Neuron (in vitro differentiated cells): ENCODE measurements around the gene BIRC6.
A peak's percentile ranks its signal among the peaks of the same experiment; 100 is the strongest.
"Not testable (repeated sequence)": the region's sequence is repeated elsewhere in the genome, so short reads cannot be mapped to it uniquely, and the experiment has no call there.

ENCODE experiments used
- H2AFZ ChIP-seq: one replicate; pipeline ENCODE4 v1.6.1; 2013; ENCODE audit warnings: low read depth, mild to moderate bottlenecking, inconsistent platforms, low read length, moderate library complexity
- H3K27me3 ChIP-seq: one replicate; pipeline ENCODE4 v1.6.1; 2013; ENCODE audit warnings: low read length; ENCODE audit not compliant: insufficient read depth
- H3K36me3 ChIP-seq: one replicate; pipeline ENCODE4 v1.6.1; 2013; ENCODE audit warnings: low read length; ENCODE audit not compliant: insufficient read depth
- H3K4me1 ChIP-seq: one replicate; pipeline ENCODE4 v1.6.1; 2013; ENCODE audit warnings: low read length; ENCODE audit not compliant: insufficient read depth
- H3K4me3 ChIP-seq: 2 replicates; pipeline ENCODE4 v1.5.1; 2013; ENCODE audit warnings: mild to moderate bottlenecking, low read length, moderate library complexity
- H3K9me3 ChIP-seq: one replicate; pipeline ENCODE4 v1.6.1; 2013; ENCODE audit warnings: low read length

Gene BIRC6, protein sequence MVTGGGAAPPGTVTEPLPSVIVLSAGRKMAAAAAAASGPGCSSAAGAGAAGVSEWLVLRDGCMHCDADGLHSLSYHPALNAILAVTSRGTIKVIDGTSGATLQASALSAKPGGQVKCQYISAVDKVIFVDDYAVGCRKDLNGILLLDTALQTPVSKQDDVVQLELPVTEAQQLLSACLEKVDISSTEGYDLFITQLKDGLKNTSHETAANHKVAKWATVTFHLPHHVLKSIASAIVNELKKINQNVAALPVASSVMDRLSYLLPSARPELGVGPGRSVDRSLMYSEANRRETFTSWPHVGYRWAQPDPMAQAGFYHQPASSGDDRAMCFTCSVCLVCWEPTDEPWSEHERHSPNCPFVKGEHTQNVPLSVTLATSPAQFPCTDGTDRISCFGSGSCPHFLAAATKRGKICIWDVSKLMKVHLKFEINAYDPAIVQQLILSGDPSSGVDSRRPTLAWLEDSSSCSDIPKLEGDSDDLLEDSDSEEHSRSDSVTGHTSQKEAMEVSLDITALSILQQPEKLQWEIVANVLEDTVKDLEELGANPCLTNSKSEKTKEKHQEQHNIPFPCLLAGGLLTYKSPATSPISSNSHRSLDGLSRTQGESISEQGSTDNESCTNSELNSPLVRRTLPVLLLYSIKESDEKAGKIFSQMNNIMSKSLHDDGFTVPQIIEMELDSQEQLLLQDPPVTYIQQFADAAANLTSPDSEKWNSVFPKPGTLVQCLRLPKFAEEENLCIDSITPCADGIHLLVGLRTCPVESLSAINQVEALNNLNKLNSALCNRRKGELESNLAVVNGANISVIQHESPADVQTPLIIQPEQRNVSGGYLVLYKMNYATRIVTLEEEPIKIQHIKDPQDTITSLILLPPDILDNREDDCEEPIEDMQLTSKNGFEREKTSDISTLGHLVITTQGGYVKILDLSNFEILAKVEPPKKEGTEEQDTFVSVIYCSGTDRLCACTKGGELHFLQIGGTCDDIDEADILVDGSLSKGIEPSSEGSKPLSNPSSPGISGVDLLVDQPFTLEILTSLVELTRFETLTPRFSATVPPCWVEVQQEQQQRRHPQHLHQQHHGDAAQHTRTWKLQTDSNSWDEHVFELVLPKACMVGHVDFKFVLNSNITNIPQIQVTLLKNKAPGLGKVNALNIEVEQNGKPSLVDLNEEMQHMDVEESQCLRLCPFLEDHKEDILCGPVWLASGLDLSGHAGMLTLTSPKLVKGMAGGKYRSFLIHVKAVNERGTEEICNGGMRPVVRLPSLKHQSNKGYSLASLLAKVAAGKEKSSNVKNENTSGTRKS (N-terminal part only)

GRCh38 chr2:32356681-32357317, at the start of gene BIRC6:
Gene BIRC6 (plus strand): TSS chr2:32357023. CDS start chr2:32357162, 139 bp downstream.
- Histone ChIP-seq H3K4me3 (peak within 1 kb of the TSS; percentile 84), H3K36me3 (peaks cover 2% of the 10 kb centered on the region), H3K9me3 (no peaks in the 10 kb centered on the region), H2AFZ (peak within 1 kb of the TSS; percentile 80), H3K27me3 (no peaks in the 10 kb centered on the region), H3K4me1 (peaks cover 13% of the 10 kb centered on the region)

- no peaks in the 10 kb centered on the region for H3K9me3 ChIP-seq
- peaks cover 31% of the 10 kb centered on the region for H3K36me3 ChIP-seq
- no peaks in the 10 kb centered on the region for H3K27me3 ChIP-seq
- H3K4me1 ChIP-seq, result no peaks in the 10 kb centered on the region
- H2AFZ ChIP-seq, result no peak overlapping the region
- H3K4me3 ChIP-seq, result no peak overlapping the region
These were observed 46.2 kb upstream of the BIRC6 start for GRCh38 chr2:32310577-32310976.

DNA sequence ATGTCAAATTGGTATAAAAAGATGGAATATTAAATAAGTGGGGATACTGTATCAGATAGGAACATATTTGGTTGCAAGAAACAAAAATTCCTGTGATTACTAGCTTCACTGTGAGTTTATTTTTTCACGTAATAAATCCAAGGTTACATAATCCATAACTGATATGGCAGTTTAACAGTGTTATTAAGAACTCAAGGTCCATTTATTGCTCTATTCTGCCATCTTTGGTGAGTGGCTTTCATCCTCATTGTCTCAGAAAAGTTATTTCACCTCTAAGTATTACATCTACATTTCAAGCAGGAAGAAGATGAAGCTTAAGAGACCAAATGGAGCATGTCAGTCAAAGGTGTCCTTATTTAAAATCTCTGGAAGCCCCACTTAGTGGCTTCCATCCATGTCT, 41.9 kb upstream of the BIRC6 start:
- Histone ChIP-seq H2AFZ (no peak overlapping the region), H3K9me3 (no peaks in the 10 kb centered on the region), H3K27me3 (no peaks in the 10 kb centered on the region), H3K4me1 (no peaks in the 10 kb centered on the region), H3K36me3 (peaks cover 18% of the 10 kb centered on the region), H3K4me3 (no peak overlapping the region)

DNA sequence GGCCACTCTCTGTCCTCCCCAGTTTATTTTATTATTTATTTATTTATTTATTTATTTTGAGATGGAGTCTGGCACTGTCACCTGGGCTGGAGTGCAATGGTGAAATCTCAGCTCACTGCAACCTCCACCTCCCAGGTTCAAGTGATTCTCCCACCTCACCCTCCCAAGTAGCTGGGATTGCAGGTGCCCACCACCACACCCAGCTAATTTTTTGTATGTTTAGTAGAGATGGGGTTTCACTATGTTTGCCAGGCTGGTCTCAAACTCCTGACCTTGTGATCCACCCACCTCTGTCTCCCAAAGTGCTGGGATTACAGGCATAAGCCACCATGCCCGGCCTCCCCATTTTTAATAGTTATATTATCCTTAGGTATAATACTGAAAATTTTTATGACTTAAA, 28.1 kb upstream of the BIRC6 start:
- H3K4me1 ChIP-seq, H3K9me3 ChIP-seq, H3K27me3 ChIP-seq, H2AFZ ChIP-seq, H3K4me3 ChIP-seq, H3K36me3 ChIP-seq: not testable (repeated sequence)

DNA sequence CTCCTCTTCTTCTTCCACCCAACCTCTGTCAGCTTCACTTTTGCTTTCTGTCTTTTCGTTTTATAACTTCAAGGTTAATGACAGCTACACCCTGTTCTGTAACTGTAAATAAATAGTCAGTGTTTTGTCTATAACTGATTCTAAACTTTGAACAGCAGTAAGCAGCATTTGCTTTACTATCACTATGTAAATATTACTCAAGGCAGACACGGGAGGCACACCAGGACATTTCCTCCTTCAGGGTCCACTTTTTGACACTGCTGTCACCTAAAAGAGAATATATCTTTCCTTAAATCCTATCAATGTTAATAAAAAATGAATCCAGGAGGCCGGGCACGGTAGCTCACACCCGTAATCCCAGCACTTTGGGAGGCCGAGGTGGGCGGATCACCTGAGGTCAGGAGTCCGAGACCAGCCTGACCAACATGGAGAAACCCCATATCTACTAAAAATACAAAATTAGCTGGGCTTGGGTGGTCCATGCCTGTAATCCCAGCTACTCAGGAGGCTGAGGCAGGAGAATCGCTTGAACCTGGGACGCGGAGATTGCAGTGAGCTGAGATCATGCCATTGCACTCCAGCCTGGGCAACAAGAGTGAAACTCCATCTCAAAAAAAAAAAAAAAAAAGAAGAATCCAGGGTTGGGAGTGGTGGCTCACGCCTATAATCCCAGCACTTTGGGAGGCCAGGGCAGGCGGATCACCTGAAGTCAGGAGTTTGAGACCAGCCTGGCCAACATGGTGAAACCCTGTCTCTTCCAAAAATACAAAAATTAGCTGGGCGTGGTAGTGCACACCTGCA, 27.4 kb upstream of the BIRC6 start:
- H3K4me3 ChIP-seq, H3K36me3 ChIP-seq, H3K9me3 ChIP-seq, H2AFZ ChIP-seq, H3K4me1 ChIP-seq, H3K27me3 ChIP-seq: not testable (repeated sequence)

DNA sequence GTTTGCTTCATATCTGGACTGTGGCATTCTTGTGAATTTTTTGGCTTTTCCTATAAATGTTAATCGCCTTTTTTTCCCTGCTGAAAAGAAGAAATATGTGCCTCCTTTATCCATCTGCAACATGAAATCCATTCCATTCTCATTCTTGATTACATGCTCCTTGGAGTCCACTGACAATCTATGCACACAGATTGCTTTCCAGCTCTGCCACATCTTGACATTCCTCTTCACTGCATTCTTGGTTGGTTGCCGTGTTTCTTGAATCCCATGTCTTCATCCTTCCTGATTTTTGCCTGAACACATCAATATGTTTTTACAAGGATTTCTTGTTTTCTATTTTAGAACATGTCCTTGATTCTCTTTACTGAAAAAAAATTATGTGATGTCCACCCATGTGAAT, 26.7 kb upstream of the BIRC6 start:
- H3K4me3 ChIP-seq, result no peak overlapping the region
- H3K4me1 ChIP-seq, result no peaks in the 10 kb centered on the region
- H3K27me3 ChIP-seq, result no peaks in the 10 kb centered on the region
- H2AFZ ChIP-seq, result no peak overlapping the region
- no peaks in the 10 kb centered on the region for H3K9me3 ChIP-seq
- H3K36me3 ChIP-seq, result no peaks in the 10 kb centered on the region

- H3K4me3 ChIP-seq, result no peak overlapping the region
- H3K4me1 ChIP-seq, result no peaks in the 10 kb centered on the region
- no peaks in the 10 kb centered on the region for H3K9me3 ChIP-seq
- H2AFZ ChIP-seq, result no peak overlapping the region
- H3K27me3 ChIP-seq, result no peaks in the 10 kb centered on the region
- no peaks in the 10 kb centered on the region for H3K36me3 ChIP-seq
These were observed 14.0 kb upstream of the BIRC6 start for GRCh38 chr2:32342801-32343200.

GRCh38 chr2:32350797-32351196, 6.0 kb upstream of the BIRC6 start:
- H3K4me1 ChIP-seq, H3K9me3 ChIP-seq, H3K36me3 ChIP-seq, H3K27me3 ChIP-seq, H2AFZ ChIP-seq, H3K4me3 ChIP-seq: not testable (repeated sequence)

DNA sequence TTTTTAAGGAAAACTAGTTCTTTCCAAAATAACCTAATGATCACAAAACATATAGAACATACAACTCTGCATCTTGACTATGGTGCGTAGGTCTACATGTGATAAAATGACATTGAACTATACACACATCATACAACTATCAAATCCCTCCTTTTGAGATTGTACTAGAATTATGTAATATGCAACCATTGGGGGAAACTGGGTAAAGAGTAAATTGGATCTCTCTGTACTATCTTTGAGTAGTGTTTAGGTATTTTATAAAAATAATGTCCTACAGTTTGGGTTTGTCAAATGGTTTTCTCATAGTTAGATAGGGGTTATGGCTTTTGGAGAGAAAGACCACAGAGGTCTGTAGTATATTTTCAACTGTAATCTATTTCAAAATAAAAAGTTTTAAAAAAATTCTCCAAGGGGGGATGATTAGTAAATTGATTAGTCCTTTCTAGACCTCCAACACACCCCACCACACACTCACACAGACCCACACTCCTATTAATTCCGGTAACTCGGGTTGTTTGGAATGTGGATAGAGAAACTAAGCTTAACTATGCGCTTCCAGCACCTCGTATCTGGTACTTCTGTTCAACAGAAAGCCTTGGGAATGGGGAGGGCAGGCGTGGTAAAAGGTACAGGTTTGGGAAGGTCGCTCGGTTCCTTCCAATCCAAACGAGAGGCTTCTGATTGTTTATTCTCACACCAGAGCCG, 695 bp upstream of the BIRC6 start:
- no peaks in the 10 kb centered on the region for H3K9me3 ChIP-seq
- H2AFZ ChIP-seq, result peak overlapping the region; percentile 75
- peaks cover 13% of the 10 kb centered on the region for H3K4me1 ChIP-seq
- no peaks in the 10 kb centered on the region for H3K27me3 ChIP-seq
- H3K4me3 ChIP-seq, result peak overlapping the region; percentile 84
- H3K36me3 ChIP-seq, result peaks cover 2% of the 10 kb centered on the region

- Histone ChIP-seq H3K9me3 (no peaks in the 10 kb centered on the region), H3K4me1 (peaks cover 13% of the 10 kb centered on the region), H2AFZ (peak overlapping the region; percentile 80), H3K36me3 (peaks cover 2% of the 10 kb centered on the region), H3K4me3 (peak overlapping the region; percentile 84), H3K27me3 (no peaks in the 10 kb centered on the region)
These were observed 691 bp downstream of the BIRC6 start for GRCh38 chr2:32357318-32358110.

- Histone ChIP-seq H3K4me1 (peaks cover 13% of the 10 kb centered on the region), H2AFZ (no peak overlapping the region), H3K9me3 (no peaks in the 10 kb centered on the region), H3K4me3 (peak overlapping the region; percentile 84), H3K27me3 (no peaks in the 10 kb centered on the region), H3K36me3 (peaks cover 2% of the 10 kb centered on the region)
These were observed 1.3 kb downstream of the BIRC6 start for GRCh38 chr2:32358111-32358482.
